Astrocyte of the cerebellum (primary cell): ENCODE data around the gene MFSD6.

Experiments used
- DNase-seq: peaks from one replicate; pipeline ENCODE4 v3.0.0-alpha.2; 2011; ENCODE audit warnings: low read depth
- H3K4me3 ChIP-seq: 2 replicates; pipeline ENCODE4 v1.5.1; 2011; ENCODE audit warnings: mild to moderate bottlenecking, low read depth, low read length, moderate library complexity
- CTCF ChIP-seq: IDR thresholded peaks from 2 replicates; pipeline ENCODE4 v1.5.1; 2012; ENCODE audit warnings: low read length, low read depth, moderate library complexity, mild to moderate bottlenecking; ENCODE audit errors: missing control alignments
- in situ Hi-C: cut with HindIII; loops from 2 replicates; pipeline ENCODE4 v1.10.0; 2017; ENCODE audit warnings: low sequenced_read_pairs

The MFSD6 gene

GRCh38 chr2:190408538-190409271 is 550 bp downstream of the MFSD6 start:
- in situ Hi-C loops: no loop called here

GRCh38 chr2:190409616-190410015 is 1.5 kb downstream of the MFSD6 start:
- H3K4me3 ChIP-seq: no peak overlapping the region
- in situ Hi-C loops: no loop called here
- no peak for TF ChIP-seq CTCF
- DNase-seq: no peak

More at GRCh38 chr2:190408538-190409271, 550 bp downstream of the MFSD6 start:
- DNase-seq: no peak
- no peak for TF ChIP-seq CTCF
- peak overlapping the region; percentile 51 for H3K4me3 ChIP-seq

GRCh38 chr2:190410166-190410565 is 2.0 kb downstream of the MFSD6 start:
- no peak overlapping the region for H3K4me3 ChIP-seq
- in situ Hi-C loops: no loop called here
- DNase-seq: no peak
- no peak for TF ChIP-seq CTCF

- no peak overlapping the region for H3K4me3 ChIP-seq
- DNase-seq: no peak
- in situ Hi-C loops: no loop called here
- no peak for TF ChIP-seq CTCF
These were observed 4.8 kb downstream of the MFSD6 start for GRCh38 chr2:190412966-190413365.

- TF ChIP-seq CTCF: no peak
- in situ Hi-C loops: no loop called here
- H3K4me3 ChIP-seq: no peak overlapping the region
- DNase-seq: no peak
These were observed 5.3 kb downstream of the MFSD6 start for GRCh38 chr2:190413421-190413820.

- in situ Hi-C loops: no loop called here
- H3K4me3 ChIP-seq: no peak overlapping the region
- no peak for DNase-seq
- TF ChIP-seq CTCF: no peak
These were observed 7.1 kb downstream of the MFSD6 start for GRCh38 chr2:190415251-190415650.
